ENCODE measurements around the gene HEPACAM2. TPM values are rescaled to one million over a fixed set of nuclear protein-coding genes. Genes with fewer than 3 reads are reported as not detected.

Gene HEPACAM2
- total RNA-seq, 2 experiments from 2014 or later: not detected

- POLR2A ChIA-PET: interaction anchor here (0.6 kb wide), 1 partner anchor 71 kb away, joined by 3 read pairs; no protein-coding TSS in a partner anchor
- TF ChIP-seq CTCF (IDR thresholded peaks at IDR 0.05): no peak
- no peaks in the 10 kb centered on the region for H3K4me1 Mint-ChIP-seq (ENCODE audit: low read depth)
- DNase-seq (no peak), ATAC-seq (no peak)
- peaks cover 2% of the 10 kb centered on the region for H3K9me3 Mint-ChIP-seq
- no peaks in the 10 kb centered on the region for H3K27me3 Mint-ChIP-seq
- CTCF ChIA-PET: no interaction called here
- no peaks in the 10 kb centered on the region for H3K36me3 Mint-ChIP-seq (ENCODE audit: low read depth)
- intact Hi-C loops (cut with micrococcal nuclease): no loop called here
- no peak overlapping the region for H3K27ac Mint-ChIP-seq
- H3K4me3 Mint-ChIP-seq: no peak overlapping the region
Measured at GRCh38 chr7:93156884-93157283, 69.4 kb downstream of the HEPACAM2 start.

GRCh38 chr7:93150200-93150835 is 76.0 kb downstream of the HEPACAM2 start:
- Mint-ChIP-seq H3K27me3 (no peaks in the 10 kb centered on the region), H3K27ac (no peak overlapping the region), H3K36me3 (ENCODE audit: low read depth) (peaks cover 9% of the 10 kb centered on the region), H3K9me3 (peaks cover 2% of the 10 kb centered on the region), H3K4me1 (ENCODE audit: low read depth) (peaks cover 28% of the 10 kb centered on the region), H3K4me3 (no peak overlapping the region)
- intact Hi-C loops (cut with micrococcal nuclease): no loop called here
- DNase-seq: no peak
- no peak for ATAC-seq
- TF ChIP-seq CTCF (IDR thresholded peaks at IDR 0.05): no peak
- CTCF ChIA-PET: interaction anchor here (1.7 kb wide), 1 partner anchor 9 kb away, joined by 3 read pairs; no protein-coding TSS in a partner anchor
- POLR2A ChIA-PET: no interaction called here

- Mint-ChIP-seq H3K27me3 (no peaks in the 10 kb centered on the region), H3K4me1 (ENCODE audit: low read depth) (peaks cover 29% of the 10 kb centered on the region), H3K36me3 (ENCODE audit: low read depth) (peaks cover 14% of the 10 kb centered on the region), H3K27ac (peak overlapping the region; percentile 89), H3K4me3 (peak overlapping the region; percentile 84), H3K9me3 (peaks cover 2% of the 10 kb centered on the region)
- DNase-seq (no peak), ATAC-seq (no peak)
- CTCF ChIA-PET: interaction anchor here (1.7 kb wide), 1 partner anchor 10 kb away, joined by 3 read pairs; no protein-coding TSS in a partner anchor
- intact Hi-C loops (cut with micrococcal nuclease): no loop called here
- no peak for TF ChIP-seq CTCF (IDR thresholded peaks at IDR 0.05)
- POLR2A ChIA-PET: no interaction called here
Measured at GRCh38 chr7:93148727-93149126, 77.5 kb downstream of the HEPACAM2 start.

- POLR2A ChIA-PET: no interaction called here
- peaks cover 29% of the 10 kb centered on the region for H3K4me1 Mint-ChIP-seq (ENCODE audit: low read depth)
- H3K36me3 Mint-ChIP-seq (ENCODE audit: low read depth): peaks cover 17% of the 10 kb centered on the region
- peaks cover 2% of the 10 kb centered on the region for H3K9me3 Mint-ChIP-seq
- no peaks in the 10 kb centered on the region for H3K27me3 Mint-ChIP-seq
- peak within 1 kb of the TSS; percentile 89 for H3K27ac Mint-ChIP-seq
- intact Hi-C loops (cut with micrococcal nuclease): no loop called here
- TF ChIP-seq CTCF (IDR thresholded peaks at IDR 0.05): no peak
- H3K4me3 Mint-ChIP-seq: peak within 1 kb of the TSS; percentile 84
- CTCF ChIA-PET: no interaction called here
- no peak for DNase-seq
- ATAC-seq: peak; percentile 63
Measured at GRCh38 chr7:93148144-93148543, 78.1 kb downstream of the HEPACAM2 start, which contains the start of gene SAMD9L. Gene SAMD9L, minus strand, starts transcription at chr7:93148385. Its CDS starts 12,414 bp downstream, at chr7:93135971.

GRCh38 chr7:93147363-93147762 is 78.9 kb downstream of the HEPACAM2 start:
- CTCF ChIA-PET: no interaction called here
- peak; percentile 63 for DNase-seq
- intact Hi-C loops (cut with micrococcal nuclease): no loop called here

More at GRCh38 chr7:93147363-93147762, 78.9 kb downstream of the HEPACAM2 start:
- H3K9me3 Mint-ChIP-seq: peaks cover 2% of the 10 kb centered on the region
- TF ChIP-seq CTCF (IDR thresholded peaks at IDR 0.05): no peak
- H3K36me3 Mint-ChIP-seq (ENCODE audit: low read depth): peaks cover 17% of the 10 kb centered on the region
- no peaks in the 10 kb centered on the region for H3K27me3 Mint-ChIP-seq
- H3K4me3 Mint-ChIP-seq: peak overlapping the region; percentile 84
- H3K4me1 Mint-ChIP-seq (ENCODE audit: low read depth): peaks cover 29% of the 10 kb centered on the region
- peak overlapping the region; percentile 87 for H3K27ac Mint-ChIP-seq
- ATAC-seq: peak; percentile 92
- POLR2A ChIA-PET: interaction anchor here (1.1 kb wide), 1 partner anchor 69 kb away, joined by 3 read pairs; no protein-coding TSS in a partner anchor

Measured in activated CD8-positive, alpha-beta T cell treated with anti-CD3 and anti-CD28 coated beads for 36 hours (primary cell).